Ishikawa (cell line): ENCODE results near the gene MTAP.

Experiments
- EP300 ChIP-seq: IDR thresholded peaks from 2 replicates; pipeline ENCODE4 v1.6.1; 2012; ENCODE audit warnings: borderline replicate concordance
- ZBTB7A ChIP-seq: IDR thresholded peaks from 2 replicates; pipeline ENCODE4 v1.6.1; 2012; ENCODE audit warnings: low read depth
- TF ChIP-seq, protein P1 (sequence below): IDR thresholded peaks from 2 replicates; pipeline ENCODE4 v1.6.1; 2012
- TF ChIP-seq, protein P2 (sequence below): IDR thresholded peaks from 2 replicates; pipeline ENCODE4 v1.6.1; 2012; ENCODE audit warnings: low read depth, mild to moderate bottlenecking
- TF ChIP-seq, protein P3 (sequence below): IDR thresholded peaks from 2 replicates; pipeline ENCODE4 v1.6.1; 2012

DNA sequence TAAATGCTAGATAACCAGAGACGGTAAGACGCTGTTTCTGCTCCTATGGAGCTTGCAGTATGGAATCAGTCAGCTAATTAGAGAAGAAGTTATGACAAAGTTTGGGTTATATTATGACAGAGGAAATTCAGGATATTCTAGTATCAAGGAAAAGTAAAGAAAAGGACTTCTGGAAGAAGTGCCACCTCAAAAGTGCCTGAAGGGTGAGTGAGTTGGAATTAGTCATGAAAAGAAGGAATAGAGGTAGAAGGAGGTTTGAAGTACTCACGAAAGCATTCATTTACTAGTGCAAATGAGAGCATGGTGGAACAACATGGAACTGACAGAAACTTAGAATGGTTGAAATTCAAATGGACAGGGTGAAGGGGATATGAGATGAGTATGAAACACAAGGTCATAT lies 40.4 kb upstream of the MTAP start:
- no peak for TF ChIP-seq ZBTB7A
- TF ChIP-seq EP300: no peak
- TF ChIP-seq, protein P1, sequence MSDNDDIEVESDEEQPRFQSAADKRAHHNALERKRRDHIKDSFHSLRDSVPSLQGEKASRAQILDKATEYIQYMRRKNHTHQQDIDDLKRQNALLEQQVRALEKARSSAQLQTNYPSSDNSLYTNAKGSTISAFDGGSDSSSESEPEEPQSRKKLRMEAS: no peak
- TF ChIP-seq, protein P2, sequence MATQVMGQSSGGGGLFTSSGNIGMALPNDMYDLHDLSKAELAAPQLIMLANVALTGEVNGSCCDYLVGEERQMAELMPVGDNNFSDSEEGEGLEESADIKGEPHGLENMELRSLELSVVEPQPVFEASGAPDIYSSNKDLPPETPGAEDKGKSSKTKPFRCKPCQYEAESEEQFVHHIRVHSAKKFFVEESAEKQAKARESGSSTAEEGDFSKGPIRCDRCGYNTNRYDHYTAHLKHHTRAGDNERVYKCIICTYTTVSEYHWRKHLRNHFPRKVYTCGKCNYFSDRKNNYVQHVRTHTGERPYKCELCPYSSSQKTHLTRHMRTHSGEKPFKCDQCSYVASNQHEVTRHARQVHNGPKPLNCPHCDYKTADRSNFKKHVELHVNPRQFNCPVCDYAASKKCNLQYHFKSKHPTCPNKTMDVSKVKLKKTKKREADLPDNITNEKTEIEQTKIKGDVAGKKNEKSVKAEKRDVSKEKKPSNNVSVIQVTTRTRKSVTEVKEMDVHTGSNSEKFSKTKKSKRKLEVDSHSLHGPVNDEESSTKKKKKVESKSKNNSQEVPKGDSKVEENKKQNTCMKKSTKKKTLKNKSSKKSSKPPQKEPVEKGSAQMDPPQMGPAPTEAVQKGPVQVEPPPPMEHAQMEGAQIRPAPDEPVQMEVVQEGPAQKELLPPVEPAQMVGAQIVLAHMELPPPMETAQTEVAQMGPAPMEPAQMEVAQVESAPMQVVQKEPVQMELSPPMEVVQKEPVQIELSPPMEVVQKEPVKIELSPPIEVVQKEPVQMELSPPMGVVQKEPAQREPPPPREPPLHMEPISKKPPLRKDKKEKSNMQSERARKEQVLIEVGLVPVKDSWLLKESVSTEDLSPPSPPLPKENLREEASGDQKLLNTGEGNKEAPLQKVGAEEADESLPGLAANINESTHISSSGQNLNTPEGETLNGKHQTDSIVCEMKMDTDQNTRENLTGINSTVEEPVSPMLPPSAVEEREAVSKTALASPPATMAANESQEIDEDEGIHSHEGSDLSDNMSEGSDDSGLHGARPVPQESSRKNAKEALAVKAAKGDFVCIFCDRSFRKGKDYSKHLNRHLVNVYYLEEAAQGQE: no peak
- TF ChIP-seq, protein P3, sequence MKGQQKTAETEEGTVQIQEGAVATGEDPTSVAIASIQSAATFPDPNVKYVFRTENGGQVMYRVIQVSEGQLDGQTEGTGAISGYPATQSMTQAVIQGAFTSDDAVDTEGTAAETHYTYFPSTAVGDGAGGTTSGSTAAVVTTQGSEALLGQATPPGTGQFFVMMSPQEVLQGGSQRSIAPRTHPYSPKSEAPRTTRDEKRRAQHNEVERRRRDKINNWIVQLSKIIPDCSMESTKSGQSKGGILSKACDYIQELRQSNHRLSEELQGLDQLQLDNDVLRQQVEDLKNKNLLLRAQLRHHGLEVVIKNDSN: no peak
